Brain microvascular endothelial cell (primary cell): Measurements from ENCODE around the gene CUX1.

ENCODE experiments used
- DNase-seq: peaks from one replicate; pipeline ENCODE4 v3.0.0-alpha.2; 2020
- H3K27ac ChIP-seq: fragments of 250-450 bp; sonication (Bioruptor Pico); 2 replicates; pipeline ENCODE4 v1.5.1; 2020; ENCODE audit warnings: mild to moderate bottlenecking, moderate library complexity
- H3K27me3 ChIP-seq: fragments of 250-450 bp; sonication (Bioruptor Pico); replicated peaks from 2 replicates; pipeline ENCODE4 v1.5.1; 2020; ENCODE audit warnings: mild to moderate bottlenecking
- H3K36me3 ChIP-seq: fragments of 250-450 bp; sonication (Bioruptor Pico); replicated peaks from 2 replicates; pipeline ENCODE4 v1.5.1; 2020; ENCODE audit warnings: mild to moderate bottlenecking
- H3K4me3 ChIP-seq: 2 replicates; pipeline ENCODE4 v1.5.1; 2011; ENCODE audit warnings: low read depth, mild to moderate bottlenecking, control low read depth, low read length, moderate library complexity
- in situ Hi-C: cut with HindIII; loops from 2 replicates; pipeline ENCODE4 v1.10.0; 2017; ENCODE audit warnings: low sequenced_read_pairs, low pct_ligation_motif_present
- TF ChIP-seq, protein P1 (sequence below): IDR thresholded peaks from 2 replicates; pipeline ENCODE4 v1.5.1; 2011; ENCODE audit warnings: low read depth, mild to moderate bottlenecking, moderate library complexity, low read length, control low read depth, inconsistent platforms; ENCODE audit errors: missing control alignments

Gene CUX1

DNA sequence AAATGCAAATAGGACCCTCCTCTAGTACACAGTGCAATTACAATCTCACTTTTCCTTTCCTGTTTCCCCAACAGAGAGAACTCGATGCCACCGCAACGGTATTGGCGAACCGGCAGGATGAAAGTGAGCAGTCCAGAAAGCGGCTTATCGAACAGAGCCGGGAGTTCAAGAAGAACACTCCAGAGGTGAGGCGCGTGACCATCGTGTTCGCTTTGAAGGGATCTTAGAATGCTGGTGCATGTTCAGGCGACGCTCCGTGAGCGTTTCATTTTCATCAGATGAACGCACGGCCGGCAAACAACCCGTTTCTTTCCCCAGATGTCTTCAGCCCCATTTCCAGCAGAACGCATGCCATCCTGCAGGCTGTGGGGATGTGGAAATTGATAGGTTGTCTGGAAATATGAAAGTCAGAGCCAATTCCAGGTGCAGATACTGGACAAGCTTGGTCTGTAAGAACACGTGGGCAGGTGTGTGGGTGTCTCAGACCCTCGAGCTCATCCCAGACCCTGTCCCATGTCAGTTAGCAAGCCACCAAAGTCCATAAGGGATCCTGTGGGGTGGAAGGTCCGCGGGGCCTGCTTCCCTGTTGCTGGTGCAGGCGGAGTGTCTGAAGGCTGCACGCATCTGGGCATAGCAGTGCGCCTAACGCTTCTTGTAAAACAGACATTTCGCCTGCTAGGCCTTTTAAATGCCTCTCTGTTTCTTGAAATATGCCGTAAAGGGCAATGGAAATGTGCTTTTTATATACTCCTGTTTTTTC, 98.8 kb downstream of the CUX1 start:
- Histone ChIP-seq H3K36me3 (no peaks in the 10 kb centered on the region), H3K27ac (no peak overlapping the region)
- in situ Hi-C loops, result no loop called here

DNA sequence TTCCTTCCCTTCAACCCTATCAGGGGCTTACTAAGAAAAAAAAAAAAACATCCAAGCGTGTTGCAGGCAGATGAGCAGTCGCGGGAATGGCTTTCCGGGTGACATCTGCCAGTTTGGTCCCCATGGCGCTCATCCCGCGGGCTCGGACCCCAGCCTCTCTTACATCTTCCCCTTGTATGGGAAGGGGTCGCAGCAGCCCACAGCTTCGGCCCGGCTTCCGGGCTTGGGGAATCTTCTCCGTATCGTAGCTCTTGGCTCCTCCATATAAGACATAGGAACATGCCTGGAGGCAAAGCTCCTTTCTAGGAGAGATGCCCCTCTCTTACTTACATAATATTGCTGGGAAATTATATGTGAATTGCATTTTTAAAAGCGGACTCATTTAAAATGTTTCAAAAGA, 99.5 kb downstream of the CUX1 start:
- Histone ChIP-seq H3K36me3 (no peaks in the 10 kb centered on the region), H3K27me3 (no peaks in the 10 kb centered on the region), H3K4me3 (no peak overlapping the region), H3K27ac (no peak overlapping the region)
- DNase-seq, result no peak
- TF ChIP-seq, protein P1, sequence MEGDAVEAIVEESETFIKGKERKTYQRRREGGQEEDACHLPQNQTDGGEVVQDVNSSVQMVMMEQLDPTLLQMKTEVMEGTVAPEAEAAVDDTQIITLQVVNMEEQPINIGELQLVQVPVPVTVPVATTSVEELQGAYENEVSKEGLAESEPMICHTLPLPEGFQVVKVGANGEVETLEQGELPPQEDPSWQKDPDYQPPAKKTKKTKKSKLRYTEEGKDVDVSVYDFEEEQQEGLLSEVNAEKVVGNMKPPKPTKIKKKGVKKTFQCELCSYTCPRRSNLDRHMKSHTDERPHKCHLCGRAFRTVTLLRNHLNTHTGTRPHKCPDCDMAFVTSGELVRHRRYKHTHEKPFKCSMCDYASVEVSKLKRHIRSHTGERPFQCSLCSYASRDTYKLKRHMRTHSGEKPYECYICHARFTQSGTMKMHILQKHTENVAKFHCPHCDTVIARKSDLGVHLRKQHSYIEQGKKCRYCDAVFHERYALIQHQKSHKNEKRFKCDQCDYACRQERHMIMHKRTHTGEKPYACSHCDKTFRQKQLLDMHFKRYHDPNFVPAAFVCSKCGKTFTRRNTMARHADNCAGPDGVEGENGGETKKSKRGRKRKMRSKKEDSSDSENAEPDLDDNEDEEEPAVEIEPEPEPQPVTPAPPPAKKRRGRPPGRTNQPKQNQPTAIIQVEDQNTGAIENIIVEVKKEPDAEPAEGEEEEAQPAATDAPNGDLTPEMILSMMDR, result no peak
- in situ Hi-C loops, result no loop called here

More for the DNA sequence above, 98.8 kb downstream of the CUX1 start:
- Histone ChIP-seq H3K4me3 (no peak overlapping the region), H3K27me3 (no peaks in the 10 kb centered on the region)
- DNase-seq, result no peak
- TF ChIP-seq, protein P1, result no peak

DNA sequence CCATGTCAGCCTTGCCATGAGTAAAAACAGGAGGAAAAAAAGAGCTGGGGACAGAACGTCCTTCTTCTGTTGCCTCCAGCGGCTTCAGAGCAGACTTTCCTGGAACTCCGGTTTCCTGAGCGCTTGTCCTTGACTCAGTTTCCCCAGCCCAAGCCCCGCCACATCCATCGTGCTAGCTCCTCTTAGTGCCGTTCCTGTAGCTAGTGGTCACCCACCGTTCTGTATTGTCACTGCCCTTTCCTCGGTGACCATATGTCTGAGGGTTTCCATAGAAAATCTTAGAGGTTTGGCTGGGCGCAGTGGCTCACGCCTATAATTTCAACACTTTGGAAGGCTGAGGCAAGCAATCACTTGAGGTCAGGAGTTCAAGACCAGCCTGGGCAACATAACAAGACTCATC, 100.1 kb downstream of the CUX1 start:
- H3K4me3 ChIP-seq, result no peak overlapping the region
- no peaks in the 10 kb centered on the region for H3K27me3 ChIP-seq
- H3K36me3 ChIP-seq, result no peaks in the 10 kb centered on the region
- in situ Hi-C loops, result no loop called here
- TF ChIP-seq, protein P1, result no peak
- no peak overlapping the region for H3K27ac ChIP-seq
- DNase-seq, result no peak

DNA sequence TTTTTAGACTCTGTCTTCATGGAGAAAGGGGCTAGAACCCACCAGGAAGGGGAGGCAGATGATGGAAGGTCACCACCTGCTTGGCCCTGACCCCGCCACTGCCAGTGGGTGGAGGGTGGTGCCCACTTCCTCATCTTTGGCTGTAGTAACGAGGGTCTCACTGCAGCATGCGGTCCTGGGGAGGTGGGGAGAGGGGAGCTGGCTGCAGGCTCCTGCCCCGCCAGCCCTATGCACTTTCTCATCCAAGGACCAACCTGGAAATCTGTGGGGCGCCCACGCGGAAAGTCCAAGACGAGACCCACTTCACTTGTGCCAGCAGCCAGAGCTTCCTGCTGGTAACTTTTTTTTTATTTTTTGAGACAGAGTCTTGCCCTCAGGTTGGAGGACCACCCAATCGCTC, 101.0 kb downstream of the CUX1 start:
- H3K4me3 ChIP-seq, result no peak overlapping the region
- no peak overlapping the region for H3K27ac ChIP-seq
- no peaks in the 10 kb centered on the region for H3K36me3 ChIP-seq
- TF ChIP-seq, protein P1, result no peak
- no peak for DNase-seq
- H3K27me3 ChIP-seq, result no peaks in the 10 kb centered on the region
- in situ Hi-C loops, result no loop called here

DNA sequence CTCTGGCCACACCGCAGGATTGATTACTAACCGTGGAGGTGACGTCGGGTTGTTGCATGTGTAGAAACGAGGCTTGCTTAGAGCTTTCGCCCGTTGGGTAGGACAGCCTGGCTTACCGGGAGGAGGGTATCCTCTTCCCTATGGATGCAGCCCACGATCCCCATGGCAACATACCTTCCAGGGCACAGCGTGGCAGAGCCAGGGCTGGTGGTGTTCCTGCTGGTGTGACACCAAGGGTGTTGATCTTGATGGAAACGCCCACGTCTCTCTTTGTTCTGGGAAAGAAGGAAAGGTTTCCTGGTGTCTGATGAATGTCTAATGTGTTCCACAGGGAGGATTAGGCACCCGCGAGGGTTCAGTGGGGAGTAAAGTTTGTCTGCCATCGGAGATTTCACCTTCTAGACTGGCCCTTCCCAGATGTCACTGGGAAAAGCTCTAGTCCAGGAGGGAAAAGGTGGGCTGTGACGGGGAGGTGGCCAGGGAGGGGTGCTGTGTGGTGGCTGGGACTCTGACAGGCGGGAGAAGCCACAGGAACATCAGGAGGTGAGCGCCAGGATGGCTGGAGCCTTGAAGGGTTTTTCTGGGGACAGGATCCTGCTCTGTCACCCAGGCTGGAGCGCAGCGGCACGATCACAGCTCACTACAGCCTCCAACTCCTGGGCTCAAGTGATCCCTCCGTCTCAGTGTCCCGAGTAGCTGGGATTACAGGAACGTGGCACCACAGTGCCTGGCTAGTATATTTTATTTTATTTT, 102.1 kb downstream of the CUX1 start:
- in situ Hi-C loops, result no loop called here
- Histone ChIP-seq H3K27me3 (no peaks in the 10 kb centered on the region), H3K4me3 (no peak overlapping the region), H3K36me3 (no peaks in the 10 kb centered on the region), H3K27ac (no peak overlapping the region)
- TF ChIP-seq, protein P1, result no peak
- no peak for DNase-seq
